NCI-H2227 (cell line): ENCODE data around the gene KRTAP9-8.
"Not testable (repeated sequence)": the region's sequence is repeated elsewhere in the genome, so short reads cannot be mapped to it uniquely, and the experiment has no call there.

Source experiments
- DNase-seq: peaks from one replicate; lab custom pipeline; 2025; ENCODE audit not compliant: unreplicated experiment; lab: John Stamatoyannopoulos, UW

The KRTAP9-8 gene

GRCh38 chr17:41255381-41256290 is 17.8 kb downstream of the KRTAP9-8 start, which contains the start of gene KRTAP9-9:
TSS of gene KRTAP9-9 (plus strand) at chr17:41255384.
- DNase-seq, result not testable (repeated sequence)

GRCh38 chr17:41256291-41256685 is 18.5 kb downstream of the KRTAP9-8 start:
- no peak for DNase-seq

- no peak for DNase-seq
Measured at GRCh38 chr17:41258406-41258805, 20.6 kb downstream of the KRTAP9-8 start.

- no peak for DNase-seq
Measured at GRCh38 chr17:41263212-41263611, 25.4 kb downstream of the KRTAP9-8 start.

GRCh38 chr17:41264599-41264998 is 26.8 kb downstream of the KRTAP9-8 start:
- DNase-seq, result no peak

GRCh38 chr17:41265078-41265477 is 27.3 kb downstream of the KRTAP9-8 start, which contains the start of gene KRTAP9-6:
TSS of gene KRTAP9-6 (plus strand) at chr17:41265378. CDS start at chr17:41265378, 0 bp downstream.
- no peak for DNase-seq

GRCh38 chr17:41267711-41268110 is 29.9 kb downstream of the KRTAP9-8 start:
- no peak for DNase-seq

GRCh38 chr17:41271323-41271722 is 33.5 kb downstream of the KRTAP9-8 start:
- DNase-seq, result not testable (repeated sequence)

GRCh38 chr17:41271858-41272257 is 34.1 kb downstream of the KRTAP9-8 start:
- DNase-seq, result no peak

GRCh38 chr17:41275648-41276190 is 37.9 kb downstream of the KRTAP9-8 start, which contains the start of gene KRTAP9-7:
TSS of gene KRTAP9-7 (plus strand) at chr17:41275698. CDS start at chr17:41275698, 0 bp downstream.
- DNase-seq, result not testable (repeated sequence)

GRCh38 chr17:41278176-41278955 is 40.6 kb downstream of the KRTAP9-8 start:
- DNase-seq, result no peak

- no peak for DNase-seq
Measured at GRCh38 chr17:41284043-41284442, 46.2 kb downstream of the KRTAP9-8 start.

- no peak for DNase-seq
Measured at GRCh38 chr17:41284546-41284945, 46.7 kb downstream of the KRTAP9-8 start.

- DNase-seq, result no peak
Measured at GRCh38 chr17:41287050-41287449, 49.3 kb downstream of the KRTAP9-8 start.
